ENCODE measurements around the gene GJB2.

GRCh38 chr13:20192836-20193161 is at the start of gene GJB2:
- TF ChIP-seq, protein P1, sequence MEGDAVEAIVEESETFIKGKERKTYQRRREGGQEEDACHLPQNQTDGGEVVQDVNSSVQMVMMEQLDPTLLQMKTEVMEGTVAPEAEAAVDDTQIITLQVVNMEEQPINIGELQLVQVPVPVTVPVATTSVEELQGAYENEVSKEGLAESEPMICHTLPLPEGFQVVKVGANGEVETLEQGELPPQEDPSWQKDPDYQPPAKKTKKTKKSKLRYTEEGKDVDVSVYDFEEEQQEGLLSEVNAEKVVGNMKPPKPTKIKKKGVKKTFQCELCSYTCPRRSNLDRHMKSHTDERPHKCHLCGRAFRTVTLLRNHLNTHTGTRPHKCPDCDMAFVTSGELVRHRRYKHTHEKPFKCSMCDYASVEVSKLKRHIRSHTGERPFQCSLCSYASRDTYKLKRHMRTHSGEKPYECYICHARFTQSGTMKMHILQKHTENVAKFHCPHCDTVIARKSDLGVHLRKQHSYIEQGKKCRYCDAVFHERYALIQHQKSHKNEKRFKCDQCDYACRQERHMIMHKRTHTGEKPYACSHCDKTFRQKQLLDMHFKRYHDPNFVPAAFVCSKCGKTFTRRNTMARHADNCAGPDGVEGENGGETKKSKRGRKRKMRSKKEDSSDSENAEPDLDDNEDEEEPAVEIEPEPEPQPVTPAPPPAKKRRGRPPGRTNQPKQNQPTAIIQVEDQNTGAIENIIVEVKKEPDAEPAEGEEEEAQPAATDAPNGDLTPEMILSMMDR (IDR thresholded peaks at IDR 0.05): no peak
- no peak for TF ChIP-seq POLR2A (IDR thresholded peaks at IDR 0.05)
